Measurements from ENCODE around the gene SHLD2.
"Not testable (repeated sequence)": the region's sequence is repeated elsewhere in the genome, so short reads cannot be mapped to it uniquely, and the experiment has no call there.

Gene SHLD2, protein sequence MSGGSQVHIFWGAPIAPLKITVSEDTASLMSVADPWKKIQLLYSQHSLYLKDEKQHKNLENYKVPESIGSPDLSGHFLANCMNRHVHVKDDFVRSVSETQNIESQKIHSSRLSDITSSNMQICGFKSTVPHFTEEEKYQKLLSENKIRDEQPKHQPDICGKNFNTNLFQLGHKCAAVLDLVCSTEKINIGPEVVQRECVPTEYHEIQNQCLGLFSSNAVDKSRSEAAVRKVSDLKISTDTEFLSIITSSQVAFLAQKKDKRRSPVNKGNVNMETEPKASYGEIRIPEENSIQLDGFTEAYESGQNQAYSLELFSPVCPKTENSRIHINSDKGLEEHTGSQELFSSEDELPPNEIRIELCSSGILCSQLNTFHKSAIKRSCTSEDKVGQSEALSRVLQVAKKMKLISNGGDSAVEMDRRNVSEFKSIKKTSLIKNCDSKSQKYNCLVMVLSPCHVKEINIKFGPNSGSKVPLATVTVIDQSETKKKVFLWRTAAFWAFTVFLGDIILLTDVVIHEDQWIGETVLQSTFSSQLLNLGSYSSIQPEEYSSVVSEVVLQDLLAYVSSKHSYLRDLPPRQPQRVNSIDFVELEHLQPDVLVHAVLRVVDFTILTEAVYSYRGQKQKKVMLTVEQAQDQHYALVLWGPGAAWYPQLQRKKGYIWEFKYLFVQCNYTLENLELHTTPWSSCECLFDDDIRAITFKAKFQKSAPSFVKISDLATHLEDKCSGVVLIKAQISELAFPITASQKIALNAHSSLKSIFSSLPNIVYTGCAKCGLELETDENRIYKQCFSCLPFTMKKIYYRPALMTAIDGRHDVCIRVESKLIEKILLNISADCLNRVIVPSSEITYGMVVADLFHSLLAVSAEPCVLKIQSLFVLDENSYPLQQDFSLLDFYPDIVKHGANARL

DNA sequence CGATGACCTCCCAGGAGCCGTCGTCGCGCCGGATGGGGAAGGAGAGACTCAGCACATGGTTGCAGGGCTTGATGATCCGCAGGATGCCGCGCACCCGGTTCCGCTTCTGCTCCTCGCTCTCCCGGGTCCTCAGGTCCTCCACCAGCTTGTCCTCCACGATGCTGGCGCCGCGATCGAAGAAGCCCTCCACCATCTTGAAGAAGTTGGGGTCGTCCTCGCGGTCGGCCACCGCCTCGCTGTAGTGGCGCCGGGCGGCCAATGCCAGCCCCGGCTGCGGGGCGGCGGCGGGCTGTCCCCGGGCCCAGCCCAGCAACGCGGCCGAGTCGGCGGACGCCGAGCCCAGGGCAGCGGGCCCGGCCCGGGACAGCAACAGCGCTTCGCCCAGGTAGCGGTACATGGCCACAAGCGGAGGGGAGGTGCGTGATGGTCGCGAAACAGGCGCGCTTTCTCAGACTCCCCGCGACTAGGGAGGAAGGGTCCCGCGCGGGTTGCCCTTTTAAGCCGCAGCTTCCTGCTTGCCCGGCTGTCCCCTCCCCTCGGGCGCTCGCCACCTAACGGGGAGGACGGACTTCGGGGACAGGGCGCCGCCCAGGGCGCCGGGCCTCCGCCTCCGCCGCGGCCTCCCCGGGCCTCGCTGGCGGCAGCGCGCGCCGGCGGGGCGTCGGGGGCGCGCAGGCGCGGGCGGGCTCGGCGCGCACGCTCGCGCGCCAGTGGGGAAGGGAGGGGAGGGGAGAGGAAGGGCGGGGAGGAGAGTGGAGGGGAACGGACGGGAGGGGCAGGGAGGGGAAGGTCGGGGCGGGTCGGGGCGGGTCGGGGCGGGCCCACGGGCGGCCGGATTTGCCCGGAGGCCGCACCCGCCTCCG is at the start of gene SHLD2, which contains the start of gene GLUD1:
SHLD2 (plus strand) TSS at position 834 of the 863 bp plus-strand sequence. CDS start 56,149 bp downstream, outside the sequence.
GLUD1 (minus strand) TSS at position 471 of the 863 bp plus-strand sequence; CDS start at position 397, 74 bp downstream.
- peak; percentile 75 for DNase-seq (ENCODE audit: low spot score)

DNA sequence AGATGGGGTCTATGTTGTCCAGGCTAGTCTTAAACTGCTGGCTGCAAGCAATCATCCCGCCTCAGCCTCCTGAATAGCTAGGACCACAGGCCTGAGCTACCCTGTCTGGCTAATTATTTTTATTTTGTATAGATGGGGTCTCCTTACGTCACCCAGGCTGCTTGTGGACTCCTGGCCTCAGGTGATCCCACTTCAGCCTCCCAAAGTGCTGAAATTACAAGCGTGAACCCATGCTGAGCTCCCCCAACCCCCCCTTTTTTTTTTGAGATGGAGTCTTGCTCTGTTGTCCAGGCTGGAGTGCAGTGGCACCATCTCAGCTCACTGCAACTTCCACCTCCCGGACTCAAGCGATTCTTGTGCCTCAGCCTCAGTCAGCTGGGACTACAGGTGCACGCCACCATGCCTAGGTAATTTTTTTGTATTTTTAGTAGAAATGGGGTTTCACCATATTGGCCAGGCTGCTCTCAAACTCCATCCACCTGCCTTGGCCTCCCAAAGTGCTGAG is 49.5 kb upstream of the SHLD2 start:
- no peak for DNase-seq (ENCODE audit: low spot score)

DNA sequence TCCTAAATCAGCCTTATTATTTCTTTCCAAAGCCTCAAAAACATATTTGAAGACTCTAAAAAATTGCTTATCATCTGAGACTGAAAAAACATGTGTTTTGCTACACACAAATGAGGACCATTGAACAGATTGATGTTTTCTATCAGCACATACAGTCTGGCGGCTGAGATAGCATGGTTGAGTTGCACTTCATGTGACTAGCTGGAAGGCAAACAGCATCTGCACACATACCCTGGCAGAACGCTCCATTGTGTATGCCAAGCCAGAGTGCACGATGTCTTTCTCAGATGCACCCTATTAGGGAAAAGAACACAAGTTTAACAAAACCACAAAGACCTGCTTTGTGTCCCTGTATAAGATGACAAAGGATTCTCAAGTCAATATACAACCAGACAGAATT is 41.9 kb upstream of the SHLD2 start:
- no peak for DNase-seq (ENCODE audit: low spot score)

DNA sequence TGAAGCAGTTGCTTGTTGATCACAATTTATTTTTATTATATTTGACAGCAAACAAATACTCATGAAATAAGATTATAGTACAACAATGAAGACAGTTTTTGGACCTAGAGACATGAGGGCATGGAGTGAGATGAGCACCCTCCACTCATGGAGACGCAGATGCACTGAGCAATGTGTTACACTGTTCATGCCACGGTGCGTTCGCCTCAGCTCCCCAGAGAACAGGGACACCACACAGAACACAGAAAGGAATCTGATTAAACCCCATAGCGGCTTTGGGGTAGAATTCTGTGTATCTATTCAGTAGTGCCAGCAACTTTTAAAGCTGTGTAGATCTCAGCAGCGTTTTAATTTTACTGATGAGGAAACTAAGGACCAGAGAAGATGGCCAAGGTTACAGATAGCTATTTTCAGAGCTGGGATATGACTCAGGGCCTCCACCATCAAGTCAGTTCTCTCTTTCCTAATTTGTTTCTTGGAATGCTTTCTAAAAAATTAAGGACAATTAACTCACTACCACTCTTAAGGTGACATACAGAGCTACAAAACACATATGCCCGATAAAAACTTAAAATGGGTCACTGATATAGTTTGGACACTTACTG is 41.3 kb upstream of the SHLD2 start:
- no peak for DNase-seq (ENCODE audit: low spot score)

DNA sequence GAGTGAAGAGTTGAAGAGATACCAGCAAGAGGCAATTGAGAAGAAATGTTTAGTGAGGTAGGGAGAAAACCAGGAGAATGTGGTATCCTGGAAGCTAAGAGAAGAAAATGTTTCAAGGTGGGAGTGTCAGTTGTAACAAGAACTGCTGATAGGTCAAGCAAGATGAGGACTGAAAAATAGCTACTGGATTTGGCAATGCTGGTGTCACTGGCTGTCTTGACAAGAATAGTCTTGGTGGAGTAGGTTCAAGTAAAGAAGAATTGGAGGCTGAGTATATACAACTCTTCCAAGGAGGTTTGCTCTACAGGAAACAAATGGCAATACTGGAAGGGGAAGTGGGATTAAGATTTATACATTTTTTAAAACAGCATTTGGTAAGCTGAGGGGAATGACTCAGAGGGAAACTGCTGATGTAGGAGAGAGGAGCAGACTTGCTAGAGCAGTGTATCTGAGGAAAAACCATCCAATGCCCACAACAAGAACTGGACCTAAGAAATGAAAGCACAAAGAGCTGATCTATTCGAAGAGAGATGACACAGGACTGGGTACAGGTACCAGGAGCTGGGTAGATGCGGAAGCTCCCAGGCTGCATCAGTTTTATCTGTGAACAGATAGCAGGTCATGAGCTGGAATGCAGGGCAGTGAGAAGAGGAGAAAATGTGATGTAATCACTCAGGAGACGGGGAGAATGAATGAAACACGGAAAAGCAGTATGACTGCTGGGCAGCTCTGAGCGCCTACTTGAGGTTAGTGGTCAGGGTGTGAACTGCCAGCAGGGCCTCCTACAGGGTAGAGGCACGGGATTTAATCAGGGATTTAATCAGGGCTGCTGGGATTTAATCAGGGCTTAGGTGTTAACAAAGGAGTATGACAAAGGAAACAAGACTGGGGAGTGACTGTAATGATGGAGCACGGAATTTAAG is 40.4 kb upstream of the SHLD2 start:
- DNase-seq (ENCODE audit: low spot score), result no peak

DNA sequence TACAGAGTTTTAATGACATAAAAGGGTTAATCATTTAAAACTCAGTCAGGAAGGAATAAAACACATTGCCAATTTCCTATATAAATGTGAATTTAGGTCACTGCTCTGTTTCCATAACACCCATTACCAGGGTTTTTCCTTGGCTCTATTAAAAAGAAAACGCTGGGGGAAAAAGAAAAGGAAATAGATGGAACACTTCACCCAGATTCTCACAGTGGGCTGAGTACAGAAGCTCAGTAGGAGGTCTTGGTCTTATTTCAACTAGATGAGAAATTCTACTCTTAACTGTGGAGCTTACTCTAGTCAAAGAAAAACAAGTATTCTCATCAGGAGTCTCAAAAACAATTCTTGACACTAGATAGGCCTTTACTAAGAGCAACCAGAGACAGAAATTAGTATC is 36.8 kb upstream of the SHLD2 start:
- no peak for DNase-seq (ENCODE audit: low spot score)

DNA sequence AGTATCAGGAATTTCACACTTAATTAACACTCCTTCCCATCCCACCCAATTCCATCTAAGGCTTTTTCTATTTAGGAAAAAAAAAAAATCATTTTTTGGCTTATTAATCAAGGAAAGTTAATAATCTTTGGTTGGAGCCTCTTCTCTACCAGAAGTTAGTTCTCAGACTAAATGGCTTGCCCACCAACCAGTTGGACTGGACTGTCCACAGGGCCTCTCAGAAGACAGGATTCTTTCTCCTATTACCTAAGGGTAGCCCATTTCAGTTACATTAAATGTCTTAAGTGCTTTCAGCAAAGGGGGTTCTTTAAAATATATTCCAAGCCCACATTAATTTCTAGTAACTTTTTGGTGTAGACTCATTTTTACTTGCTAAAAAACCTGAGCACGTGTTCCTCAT is 35.6 kb upstream of the SHLD2 start:
- DNase-seq (ENCODE audit: low spot score), result no peak

DNA sequence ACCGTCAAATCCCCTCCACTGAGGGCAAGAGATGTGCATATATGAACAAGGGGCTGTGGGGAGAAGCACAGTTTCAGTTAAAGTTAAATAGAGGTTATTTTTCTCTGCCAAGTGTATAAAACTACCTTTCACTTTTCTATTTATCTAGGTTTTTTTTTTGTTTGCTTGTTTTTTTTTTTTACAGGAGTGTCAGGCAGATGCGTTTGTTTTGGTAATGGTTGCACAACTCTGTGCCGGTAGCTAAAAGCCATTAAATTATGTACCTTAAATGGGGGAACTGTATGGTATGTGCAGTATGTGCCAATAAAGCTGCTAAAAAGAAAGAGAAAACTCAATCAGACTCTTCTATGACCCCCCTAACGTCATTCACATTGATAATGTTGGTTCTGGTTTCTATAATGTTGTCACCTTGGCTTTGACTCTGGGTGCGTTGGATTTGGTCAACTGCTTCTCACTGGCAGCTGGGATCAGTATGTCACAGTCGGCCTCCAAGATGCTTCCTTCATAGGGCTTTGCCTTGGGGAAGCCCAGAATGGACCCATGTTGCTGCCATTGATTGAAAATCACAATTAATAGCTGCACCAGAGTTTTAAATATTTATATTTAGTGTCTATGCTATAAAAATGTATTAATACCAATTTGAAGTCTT is 34.6 kb upstream of the SHLD2 start:
- DNase-seq (ENCODE audit: low spot score), result no peak

DNA sequence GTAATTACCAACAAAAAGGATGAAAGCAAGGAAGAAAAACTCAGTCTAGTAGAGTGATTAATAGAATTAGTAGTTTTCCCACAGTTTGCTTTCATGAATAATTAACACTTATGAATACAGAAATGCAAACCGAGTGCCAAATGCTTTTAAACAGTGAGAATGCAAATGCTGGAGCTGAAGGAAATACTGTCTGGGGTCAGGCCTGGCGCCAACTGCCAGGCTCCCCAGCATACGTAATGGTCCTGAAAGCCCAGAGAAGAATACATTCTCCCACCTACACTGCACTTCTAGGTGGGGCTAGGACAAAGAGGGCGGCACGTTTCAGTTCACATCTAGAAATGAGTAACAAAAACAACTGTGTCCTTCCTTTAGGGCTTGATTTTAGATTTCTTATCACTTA is 30.4 kb upstream of the SHLD2 start:
- no peak for DNase-seq (ENCODE audit: low spot score)

DNA sequence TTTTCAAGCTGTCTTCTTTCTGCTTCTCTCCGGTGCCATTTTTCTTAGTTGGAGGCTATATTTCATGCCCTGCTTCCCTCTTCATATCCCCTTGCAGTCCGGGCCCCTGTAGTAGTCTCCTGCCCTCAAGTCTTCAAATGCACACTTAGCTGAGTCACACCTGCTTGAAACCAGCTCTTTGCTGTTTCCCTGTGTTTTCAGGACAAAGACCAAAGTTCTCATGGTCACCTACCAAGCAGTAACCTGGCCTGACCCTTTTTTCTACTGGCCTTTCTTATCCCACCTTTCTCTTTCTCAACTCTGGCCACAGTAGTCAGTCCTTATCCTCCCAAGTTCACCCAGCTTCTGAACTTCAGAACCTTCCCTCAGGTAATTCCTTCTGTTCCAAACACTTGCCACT is 28.8 kb upstream of the SHLD2 start:
- DNase-seq (ENCODE audit: low spot score), result no peak

DNA sequence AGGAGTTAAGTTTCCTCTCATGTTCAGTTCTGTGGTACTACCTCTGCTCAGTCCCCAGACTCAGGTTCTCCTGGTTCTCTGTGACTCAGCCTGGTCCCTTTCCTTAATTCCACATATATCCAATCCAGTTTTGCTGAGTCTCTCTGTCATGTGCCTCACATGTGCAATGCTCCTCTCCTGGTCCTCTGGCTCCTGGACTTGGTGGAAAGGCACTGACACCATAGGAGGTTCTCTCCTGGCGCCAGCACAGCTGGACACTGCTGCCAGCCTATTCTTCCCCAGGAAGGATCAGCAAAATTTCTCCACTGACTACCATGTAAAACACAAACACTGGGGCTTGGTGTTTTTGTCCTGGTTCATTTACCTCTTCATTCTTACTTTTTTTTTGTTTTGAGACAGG is 28.1 kb upstream of the SHLD2 start:
- DNase-seq (ENCODE audit: low spot score), result no peak

DNA sequence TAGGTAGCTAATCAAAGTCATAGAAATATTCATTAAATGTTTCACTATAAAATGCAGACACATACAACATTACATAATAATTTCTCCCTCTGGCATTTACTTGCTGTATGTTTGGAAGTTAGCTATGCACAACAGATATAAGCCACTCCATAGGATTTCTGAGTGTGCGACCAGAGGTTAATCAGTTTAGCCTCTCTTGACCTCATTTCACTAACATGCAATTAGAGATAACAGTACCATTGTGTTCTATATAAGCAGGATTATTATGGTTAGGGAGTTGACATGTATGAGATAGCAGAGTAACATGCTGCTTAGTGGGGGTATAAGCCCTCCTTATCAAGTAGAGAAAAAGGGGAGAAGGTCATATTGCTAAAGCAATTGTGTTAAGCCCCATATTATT is 26.7 kb upstream of the SHLD2 start:
- DNase-seq (ENCODE audit: low spot score), result no peak

DNA sequence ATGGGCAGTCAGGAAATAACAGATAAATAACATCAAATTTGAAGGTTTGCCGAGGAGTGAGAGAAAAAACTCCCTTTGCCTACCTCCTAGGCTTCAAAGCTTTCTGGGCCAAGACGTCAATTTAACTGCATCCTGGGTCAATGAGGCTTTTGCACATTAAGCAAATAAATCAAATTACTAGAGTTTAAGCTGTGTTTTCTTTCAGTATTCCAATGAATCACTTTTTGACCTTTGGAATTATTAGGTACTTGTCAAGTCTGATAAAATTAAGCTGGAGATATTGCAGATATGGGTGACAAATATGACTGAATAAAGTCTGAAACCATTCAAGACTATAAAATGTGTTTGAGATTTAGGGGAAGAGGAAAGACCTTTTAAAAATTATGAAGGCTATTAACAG is 22.6 kb upstream of the SHLD2 start:
- no peak for DNase-seq (ENCODE audit: low spot score)

DNA sequence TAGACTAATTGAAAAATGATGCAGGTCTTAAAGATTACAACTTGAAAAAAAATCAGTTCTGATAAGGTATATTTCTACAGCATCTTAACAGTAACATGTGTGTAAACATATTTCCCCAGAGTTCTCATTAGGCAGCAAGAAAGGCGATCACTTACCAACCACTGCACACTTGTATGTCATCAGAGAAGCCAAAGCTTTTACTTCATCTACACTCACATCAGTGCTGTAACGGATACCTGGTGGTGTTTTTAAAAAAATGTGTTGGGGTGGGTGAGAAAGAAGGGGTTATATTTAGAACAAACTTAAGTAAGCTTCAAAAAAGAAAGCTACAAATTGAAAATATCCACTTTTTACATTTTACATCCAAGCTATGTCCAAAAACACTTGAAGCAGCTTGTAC is 18.6 kb upstream of the SHLD2 start:
- DNase-seq (ENCODE audit: low spot score), result not testable (repeated sequence)

DNA sequence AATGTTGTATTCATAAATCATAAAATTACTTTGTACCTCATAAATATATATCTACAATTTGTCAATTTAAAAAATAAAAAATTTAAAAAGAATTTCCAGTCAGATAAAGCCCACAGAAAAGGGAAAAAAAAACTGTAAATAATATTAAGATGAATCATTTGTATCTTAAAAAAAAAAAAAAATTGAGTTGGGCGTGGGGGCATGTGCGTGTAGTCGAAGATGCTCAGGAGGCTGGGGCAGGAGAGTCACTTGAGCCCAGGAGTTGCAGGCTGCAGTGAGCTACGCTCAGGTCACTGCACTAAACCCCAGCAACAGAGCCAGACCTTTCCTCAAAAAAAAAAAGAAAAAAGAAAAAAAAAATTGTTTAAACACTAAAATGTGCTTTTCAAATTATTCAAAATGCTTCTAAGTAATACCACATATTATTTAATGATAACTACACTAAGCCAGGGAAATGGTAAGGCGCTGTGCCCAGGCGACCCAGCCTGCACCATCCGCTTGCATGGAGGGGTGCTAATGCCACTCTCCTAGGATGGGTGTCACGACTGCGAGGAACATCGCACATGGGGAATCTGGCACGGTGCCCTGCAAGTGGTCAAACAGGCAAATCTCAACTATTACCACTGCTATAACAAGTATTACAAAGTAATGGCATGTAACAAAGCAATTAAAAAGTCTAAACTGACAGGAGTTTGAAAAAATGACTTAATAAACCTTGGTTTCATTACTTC is 15.7 kb upstream of the SHLD2 start:
- no peak for DNase-seq (ENCODE audit: low spot score)

DNA sequence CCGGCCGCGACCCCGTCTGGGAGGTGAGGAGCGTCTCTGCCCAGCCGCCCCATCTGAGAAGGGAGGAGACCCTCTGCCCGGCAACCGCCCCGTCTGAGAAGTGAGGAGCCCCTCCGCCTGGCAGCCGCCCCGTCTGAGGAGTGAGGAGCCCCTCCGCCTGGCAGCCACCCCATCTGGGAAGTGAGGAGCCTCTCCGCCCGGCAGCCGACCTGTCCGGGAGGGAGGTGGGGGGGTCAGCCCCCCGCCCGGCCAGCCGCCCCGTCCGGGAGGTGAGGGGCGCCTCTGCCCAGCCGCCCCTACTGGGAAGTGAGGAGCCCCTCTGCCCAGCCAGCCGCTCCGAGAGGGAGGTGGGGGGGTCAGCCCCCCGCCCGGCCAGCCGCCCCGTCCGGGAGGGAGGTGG is 14.4 kb upstream of the SHLD2 start:
- DNase-seq (ENCODE audit: low spot score), result not testable (repeated sequence)

DNA sequence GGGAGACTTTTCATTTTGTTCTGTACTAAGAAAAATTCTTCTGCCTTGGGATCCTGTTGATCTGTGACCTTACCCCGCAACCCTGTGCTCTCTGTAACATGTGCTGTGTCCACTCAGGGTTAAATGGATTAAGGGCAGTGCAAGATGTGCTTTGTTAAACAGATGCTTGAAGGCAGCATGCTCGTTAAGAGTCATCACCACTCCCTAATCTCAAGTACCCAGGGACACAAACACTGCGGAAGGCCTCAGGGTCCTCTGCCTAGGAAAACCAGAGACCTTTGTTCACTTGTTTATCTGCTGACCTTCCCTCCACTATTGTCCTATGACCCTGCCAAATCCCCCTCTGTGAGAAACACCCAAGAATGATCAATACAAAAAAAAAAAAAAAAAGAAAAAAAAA is 13.4 kb upstream of the SHLD2 start:
- DNase-seq (ENCODE audit: low spot score), result not testable (repeated sequence)

DNA sequence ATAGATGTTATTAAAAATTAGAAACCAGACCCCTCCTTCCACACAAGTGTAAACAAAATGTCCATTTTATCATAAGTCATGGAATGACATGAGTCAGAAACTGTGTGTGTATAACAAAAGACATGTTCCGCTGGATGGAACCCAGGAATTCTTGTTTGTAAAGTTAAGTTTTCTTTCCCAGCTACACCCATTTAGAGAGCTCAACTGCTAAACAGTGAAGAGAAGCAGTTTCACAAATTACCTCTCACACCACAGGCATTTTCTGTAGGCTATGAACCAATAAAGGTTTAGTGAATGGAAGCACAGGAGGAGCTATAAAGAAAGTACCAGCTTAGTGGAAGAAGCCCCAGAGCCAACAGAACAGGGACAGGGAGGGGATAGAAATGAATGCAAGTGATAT is 12.8 kb upstream of the SHLD2 start:
- not testable (repeated sequence) for DNase-seq (ENCODE audit: low spot score)

All from COLO829 (cell line).